ENCODE results near the gene TMA7.

- no peak for TF ChIP-seq CTCF (conservative IDR thresholded peaks at IDR 0.05; ENCODE audit: low read length)
- no peak for TF ChIP-seq EZH2phosphoT487 (IDR thresholded peaks at IDR 0.05; ENCODE audit: borderline replicate concordance, low read depth, low read length)
Observed at GRCh38 chr3:48493203-48493501, 53.1 kb downstream of the TMA7 start.
